Caco-2 (cell line): ENCODE results near the gene MRPS24. TPM values are rescaled to one million over a fixed set of nuclear protein-coding genes. Genes with fewer than 3 reads are reported as not detected.

ENCODE experiments used
- BruUV-seq: library from RNA; stranded (reverse); fragments of 400-500 nt; replicated peaks from 2 replicates; lab custom pipeline; 2021; lab: Mats Ljungman, UMichigan
- CTCF ChIA-PET: fragments of 300-600 bp; sonication (Branson Sonifier 250); formaldehyde crosslinking; loops from one replicate; lab custom pipeline; 2022; ENCODE audit warnings: antibody characterized with exemption; lab: Charles Lee
- POLR2A ChIA-PET: fragments of 300-600 bp; sonication (Branson Sonifier 250); formaldehyde crosslinking; loops from one replicate; lab custom pipeline; 2022; ENCODE audit warnings: antibody characterized with exemption; lab: Charles Lee
- DNase-seq, 2 experiments: peaks; one replicate each; pipeline versions ENCODE4 v3.0.0 to v3.0.0-alpha.2; 2020 to 2022
- H3K27me3 ChIP-seq: replicated peaks from 2 replicates; pipeline ENCODE4 v1.6.0; 2011; ENCODE audit warnings: low read length; ENCODE audit not compliant: control insufficient read depth, insufficient read depth
- H3K36me3 ChIP-seq: 2 replicates; pipeline ENCODE4 v1.5.1; 2011; ENCODE audit warnings: low read length; ENCODE audit not compliant: control insufficient read depth, insufficient read depth
- H3K4me1 ChIP-seq: fragments of 250-450 bp; sonication (Bioruptor Pico); 2 replicates; pipeline ENCODE4 v1.5.1; 2020; ENCODE audit warnings: mild to moderate bottlenecking
- H3K4me3 ChIP-seq: 2 replicates; pipeline ENCODE4 v1.5.1; 2011; ENCODE audit warnings: low read depth, mild to moderate bottlenecking, control low read depth, low read length
- H3K9me3 ChIP-seq: fragments of 250-450 bp; sonication (Bioruptor Pico); 2 replicates; pipeline ENCODE4 v1.5.1; 2020; ENCODE audit warnings: mild to moderate bottlenecking, moderate library complexity
- H3K27ac Mint-ChIP-seq: one replicate; pipeline ENCODE4 v1.8.0; 2022; ENCODE audit warnings: mixed read lengths; ENCODE audit not compliant: unreplicated experiment
- H3K27me3 Mint-ChIP-seq: one replicate; pipeline ENCODE4 v1.8.0; 2022; ENCODE audit warnings: mixed read lengths; ENCODE audit not compliant: insufficient read depth, unreplicated experiment
- H3K36me3 Mint-ChIP-seq: one replicate; pipeline ENCODE4 v1.8.0; 2022; ENCODE audit warnings: mild to moderate bottlenecking, mixed read lengths; ENCODE audit not compliant: insufficient read depth, unreplicated experiment
- H3K4me1 Mint-ChIP-seq: one replicate; pipeline ENCODE4 v1.8.0; 2022; ENCODE audit warnings: low read depth, mixed read lengths; ENCODE audit not compliant: unreplicated experiment
- H3K4me3 Mint-ChIP-seq: one replicate; pipeline ENCODE4 v1.8.0; 2022; ENCODE audit warnings: mild to moderate bottlenecking, moderate library complexity, mixed read lengths; ENCODE audit not compliant: unreplicated experiment
- H3K9me3 Mint-ChIP-seq: one replicate; pipeline ENCODE4 v1.8.0; 2022; ENCODE audit warnings: mixed read lengths; ENCODE audit not compliant: unreplicated experiment
- intact Hi-C: fragments of 100-400 bp; cut with micrococcal nuclease; formaldehyde crosslinking; loops from one replicate; pipeline ENCODE4 v1.10.0; 2022; ENCODE audit not compliant: unreplicated experiment
- total RNA-seq: library from RNA; stranded (reverse); gene quantifications from 2 replicates; pipeline ENCODE4 v1.2.3, GENCODE V29; 2022
- TF ChIP-seq, protein P1 (sequence below), 2 experiments: fragments of 200-600 bp in 1 of 2; IDR thresholded peaks; 1 replicate in 1 of 2; 2 replicates in 1 of 2; pipeline versions ENCODE4 v1.5.1 to v1.8.0; 2011 to 2022; ENCODE audit warnings: antibody characterized with exemption in 1 of 2, control low read depth in 1 of 2, inconsistent platforms in 1 of 2, low read depth in 1 of 2, low read length in 1 of 2, mild to moderate bottlenecking in 1 of 2, moderate library complexity in 1 of 2; ENCODE audit not compliant: insufficient read depth in 1 of 2, severe bottlenecking in 1 of 2, unreplicated experiment in 1 of 2

The MRPS24 gene
- total RNA-seq, 1 experiment from 2014 or later: 150 TPM

DNA sequence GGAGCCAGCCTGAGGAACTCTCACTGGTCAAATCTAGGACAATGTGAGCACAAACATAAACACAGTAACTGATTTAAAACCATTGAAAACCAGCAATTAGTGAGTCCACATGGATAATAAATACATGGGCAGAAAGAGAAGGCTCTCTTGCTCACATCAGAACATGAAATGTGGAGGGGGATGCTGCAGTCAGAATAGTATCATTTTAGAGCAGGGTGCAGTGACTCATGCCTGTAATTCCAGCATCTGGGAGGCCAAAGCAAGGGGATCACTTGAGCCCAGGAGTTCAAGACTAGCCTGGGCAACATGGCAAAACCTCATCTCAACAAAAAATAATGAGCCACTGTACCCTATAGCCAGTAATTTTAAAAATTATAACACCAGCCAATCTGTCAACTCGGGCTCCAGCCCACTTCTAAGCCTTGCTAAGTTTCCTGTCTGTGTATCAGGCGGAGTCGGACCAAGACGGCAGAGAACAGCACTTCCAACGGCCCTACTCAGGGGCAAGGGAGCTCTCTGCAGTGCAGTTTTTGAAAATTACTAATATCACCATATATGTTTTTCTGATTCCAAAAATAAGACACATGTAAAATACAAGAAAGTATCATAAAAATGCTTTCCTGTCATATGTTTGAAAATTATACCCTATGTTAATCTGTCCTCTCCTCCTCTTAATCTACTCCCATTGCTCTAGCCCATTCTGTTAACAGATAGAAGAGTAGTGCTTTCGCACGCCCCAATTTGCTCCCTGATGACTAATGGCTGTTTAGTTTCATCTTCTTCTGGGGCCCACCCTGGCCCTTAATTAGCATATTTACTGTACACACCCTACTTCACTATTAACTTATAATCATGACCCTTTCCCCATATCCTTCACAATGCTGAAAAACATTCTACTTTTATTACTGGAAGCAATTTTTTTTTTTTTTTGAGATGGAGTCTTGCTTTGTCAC lies 20.0 kb upstream of the MRPS24 start:
- H3K27me3 ChIP-seq: no peaks in the 10 kb centered on the region
- H3K4me3 ChIP-seq: no peak overlapping the region
- CTCF ChIA-PET: no interaction called here
- intact Hi-C loops: no loop called here
- peaks cover 10% of the 10 kb centered on the region for H3K4me1 ChIP-seq
- H3K27me3 Mint-ChIP-seq: no peaks in the 10 kb centered on the region
- no TSS peak for BruUV-seq
- peaks cover 4% of the 10 kb centered on the region for H3K36me3 ChIP-seq
- no peaks in the 10 kb centered on the region for H3K9me3 ChIP-seq
- no peak overlapping the region for H3K27ac Mint-ChIP-seq
- peaks cover 26% of the 10 kb centered on the region for H3K36me3 Mint-ChIP-seq
- no peak for DNase-seq
- peaks cover 8% of the 10 kb centered on the region for H3K4me1 Mint-ChIP-seq
- H3K4me3 Mint-ChIP-seq: no peak overlapping the region
- POLR2A ChIA-PET: no interaction called here
- TF ChIP-seq, protein P1, sequence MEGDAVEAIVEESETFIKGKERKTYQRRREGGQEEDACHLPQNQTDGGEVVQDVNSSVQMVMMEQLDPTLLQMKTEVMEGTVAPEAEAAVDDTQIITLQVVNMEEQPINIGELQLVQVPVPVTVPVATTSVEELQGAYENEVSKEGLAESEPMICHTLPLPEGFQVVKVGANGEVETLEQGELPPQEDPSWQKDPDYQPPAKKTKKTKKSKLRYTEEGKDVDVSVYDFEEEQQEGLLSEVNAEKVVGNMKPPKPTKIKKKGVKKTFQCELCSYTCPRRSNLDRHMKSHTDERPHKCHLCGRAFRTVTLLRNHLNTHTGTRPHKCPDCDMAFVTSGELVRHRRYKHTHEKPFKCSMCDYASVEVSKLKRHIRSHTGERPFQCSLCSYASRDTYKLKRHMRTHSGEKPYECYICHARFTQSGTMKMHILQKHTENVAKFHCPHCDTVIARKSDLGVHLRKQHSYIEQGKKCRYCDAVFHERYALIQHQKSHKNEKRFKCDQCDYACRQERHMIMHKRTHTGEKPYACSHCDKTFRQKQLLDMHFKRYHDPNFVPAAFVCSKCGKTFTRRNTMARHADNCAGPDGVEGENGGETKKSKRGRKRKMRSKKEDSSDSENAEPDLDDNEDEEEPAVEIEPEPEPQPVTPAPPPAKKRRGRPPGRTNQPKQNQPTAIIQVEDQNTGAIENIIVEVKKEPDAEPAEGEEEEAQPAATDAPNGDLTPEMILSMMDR (IDR thresholded peaks at IDR 0.05; ENCODE audit: insufficient read depth in 1 of 2, low read depth in 1 of 2, low read length in 1 of 2, severe bottlenecking in 1 of 2, unreplicated experiment in 1 of 2): no peak
- no peaks in the 10 kb centered on the region for H3K9me3 Mint-ChIP-seq

GRCh38 chr7:43884617-43885016 lies 15.3 kb upstream of the MRPS24 start:
- no TSS peak for BruUV-seq
- Mint-ChIP-seq H3K36me3 (peaks cover 42% of the 10 kb centered on the region), H3K27ac (no peak overlapping the region), H3K4me1 (no peaks in the 10 kb centered on the region), H3K27me3 (no peaks in the 10 kb centered on the region), H3K9me3 (no peaks in the 10 kb centered on the region), H3K4me3 (no peak overlapping the region)
- no peaks in the 10 kb centered on the region for H3K9me3 ChIP-seq
- intact Hi-C loops: no loop called here
- no peak for DNase-seq
- no peak overlapping the region for H3K4me3 ChIP-seq
- ChIA-PET POLR2A (no interaction called here), CTCF (no interaction called here)
- TF ChIP-seq, protein P1 (IDR thresholded peaks at IDR 0.05; ENCODE audit: insufficient read depth in 1 of 2, low read depth in 1 of 2, low read length in 1 of 2, severe bottlenecking in 1 of 2, unreplicated experiment in 1 of 2): no peak
- no peaks in the 10 kb centered on the region for H3K4me1 ChIP-seq
- no peaks in the 10 kb centered on the region for H3K27me3 ChIP-seq
- peaks cover 3% of the 10 kb centered on the region for H3K36me3 ChIP-seq

- H3K4me1 ChIP-seq: no peaks in the 10 kb centered on the region
- Mint-ChIP-seq H3K4me1 (no peaks in the 10 kb centered on the region), H3K36me3 (peaks cover 46% of the 10 kb centered on the region), H3K27ac (no peak overlapping the region), H3K9me3 (no peaks in the 10 kb centered on the region), H3K27me3 (no peaks in the 10 kb centered on the region), H3K4me3 (no peak overlapping the region)
- intact Hi-C loops: no loop called here
- CTCF ChIA-PET: no interaction called here
- no TSS peak for BruUV-seq
- H3K4me3 ChIP-seq: no peak overlapping the region
- no peaks in the 10 kb centered on the region for H3K9me3 ChIP-seq
- TF ChIP-seq, protein P1 (IDR thresholded peaks at IDR 0.05; ENCODE audit: insufficient read depth in 1 of 2, low read depth in 1 of 2, low read length in 1 of 2, severe bottlenecking in 1 of 2, unreplicated experiment in 1 of 2): no peak
- peaks cover 3% of the 10 kb centered on the region for H3K36me3 ChIP-seq
- no peaks in the 10 kb centered on the region for H3K27me3 ChIP-seq
- POLR2A ChIA-PET: no interaction called here
- no peak for DNase-seq
Observed at GRCh38 chr7:43884209-43884608, 14.9 kb upstream of the MRPS24 start.
